Fibroblast of pulmonary artery (primary cell): ENCODE measurements around the gene DNAH10.
A peak's percentile ranks its signal among the peaks of the same experiment; 100 is the strongest.

ENCODE experiments used
- DNase-seq: peaks from one replicate; pipeline ENCODE4 v3.0.0-alpha.2; 2010; ENCODE audit warnings: low read depth
- H3K4me3 ChIP-seq: replicated peaks from 2 replicates; pipeline ENCODE4 v1.5.1; 2011; ENCODE audit warnings: low read depth, mild to moderate bottlenecking, control low read depth, low read length, moderate library complexity
- CTCF ChIP-seq: IDR thresholded peaks from 2 replicates; pipeline ENCODE4 v1.5.1; 2011; ENCODE audit warnings: mild to moderate bottlenecking, control low read depth, low read length, inconsistent platforms; ENCODE audit errors: missing control alignments

DNAH10 gene

GRCh38 chr12:123940627-123940966, 178.5 kb downstream of the DNAH10 start:
- no peak for TF ChIP-seq CTCF
- DNase-seq, result no peak
- H3K4me3 ChIP-seq, result no peak overlapping the region

- no peak for DNase-seq
- H3K4me3 ChIP-seq, result no peak overlapping the region
- no peak for TF ChIP-seq CTCF
Observed at GRCh38 chr12:123941000-123941399, 178.9 kb downstream of the DNAH10 start.

- peak; percentile 21 for DNase-seq
- H3K4me3 ChIP-seq, result no peak overlapping the region
- TF ChIP-seq CTCF, result no peak
Observed at GRCh38 chr12:123941624-123942237, 179.6 kb downstream of the DNAH10 start.

GRCh38 chr12:123942238-123942653, 180.1 kb downstream of the DNAH10 start:
- no peak for TF ChIP-seq CTCF
- H3K4me3 ChIP-seq, result no peak overlapping the region
- peak; percentile 78 for DNase-seq

- DNase-seq, result peak; percentile 81
- no peak overlapping the region for H3K4me3 ChIP-seq
- TF ChIP-seq CTCF, result no peak
Observed at GRCh38 chr12:123942911-123943648, 181.0 kb downstream of the DNAH10 start.

GRCh38 chr12:123943816-123944215, 181.7 kb downstream of the DNAH10 start:
- no peak for DNase-seq
- H3K4me3 ChIP-seq, result no peak overlapping the region
- no peak for TF ChIP-seq CTCF

- no peak overlapping the region for H3K4me3 ChIP-seq
- TF ChIP-seq CTCF, result no peak
- DNase-seq, result no peak
Observed at GRCh38 chr12:123944696-123945095, 182.6 kb downstream of the DNAH10 start.
